Measurements from ENCODE around the gene CRYZ. TPM values are rescaled to one million over a fixed set of nuclear protein-coding genes. Genes with fewer than 3 reads are reported as not detected.

The CRYZ gene
- 10 to 100 TPM; 26.7 to 29.8 TPM for total RNA-seq
- polyA plus RNA-seq (ENCODE audit: insufficient read length in 2 of 2), result 10 to 100 TPM; 21.7 to 27.5 TPM
- long read RNA-seq, donor 1, transcript CRYZ-201 (9 exons, 1,888 nt), result major isoform, 8 of 15 reads
- long read RNA-seq, donor 1, partial matches to known transcripts, result 5 of 15 reads
- long read RNA-seq, donor 1, other reads (novel, unspliced or antisense), result 0 of 15 reads
- long read RNA-seq, donor 2, partial matches to known transcripts, result 0 of 2 reads
- long read RNA-seq, donor 2, other reads (novel, unspliced or antisense), result 0 of 2 reads
- long read RNA-seq, donor 3, transcript CRYZ-201 (9 exons, 1,888 nt), result major isoform, 6 of 8 reads
- long read RNA-seq, donor 3, partial matches to known transcripts, result 0 of 8 reads
- long read RNA-seq, donor 3, other reads (novel, unspliced or antisense), result 0 of 8 reads
- long read RNA-seq, donor 4, transcript CRYZ-207 (2 exons, 2,899 nt), result minor isoform, 8 of 120 reads
- long read RNA-seq, donor 4, transcript CRYZ-201 (9 exons, 1,888 nt), result major isoform, 15 of 120 reads
- long read RNA-seq, donor 4, partial matches to known transcripts, result 52 of 120 reads
- long read RNA-seq, donor 4, other reads (novel, unspliced or antisense), result 45 of 120 reads

- DNase-seq (ENCODE audit: low read depth in 4 of 6, low spot score in 6 of 6), result peak; percentile 87 to 98 (median 92)
- Histone ChIP-seq H3K9me3 (ENCODE audit: control insufficient read depth, insufficient read depth, low read length) (no peaks in the 10 kb centered on the region), H3K4me3 (ENCODE audit: low read depth, low read length) (peak within 1 kb of the TSS; percentile 94), H3K36me3 (ENCODE audit: control insufficient read depth, insufficient read depth, low read length) (peaks cover 5% of the 10 kb centered on the region), H3K27me3 (ENCODE audit: control insufficient read depth, insufficient read depth, low read length) (no peaks in the 10 kb centered on the region), H3K27ac (ENCODE audit: low read depth, low read length) (peak within 1 kb of the TSS; percentile 98), H3K4me1 (ENCODE audit: control insufficient read depth, insufficient read depth, low read length) (no peaks in the 10 kb centered on the region)
- 0% methylated on average over 26 of the region's 30 CpGs for WGBS (ENCODE audit: insufficient coverage)
Observed at GRCh38 chr1:74732960-74733603, at the start of gene CRYZ, which contains the start of gene TYW3. CRYZ (minus strand) TSS chr1:74733050; CDS start chr1:74724821, 8,229 bp downstream. TYW3 (plus strand) TSS chr1:74733152; CDS start chr1:74733245, 93 bp downstream.

DNA sequence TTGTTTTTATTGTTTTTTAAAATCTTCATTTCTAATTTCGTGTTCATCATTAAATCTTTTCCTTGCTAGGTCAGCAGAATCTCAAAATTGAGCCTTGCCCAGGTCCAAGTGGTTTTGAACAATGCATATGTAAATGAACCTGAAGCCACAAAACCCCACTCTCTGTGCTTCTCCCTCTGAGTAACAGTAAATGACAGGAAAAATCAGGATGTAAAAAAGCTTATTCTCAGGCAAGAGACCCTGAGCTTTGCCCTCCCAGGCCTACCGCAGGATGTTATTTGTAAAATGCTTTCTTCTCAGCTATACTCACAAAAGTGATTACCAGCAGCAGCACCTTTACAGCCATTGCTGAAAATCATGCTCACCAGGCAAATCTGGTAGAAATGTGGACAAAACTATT is 47.7 kb upstream of the CRYZ start:
- no CpG with 5 or more reads among the region's 2 CpGs for WGBS (ENCODE audit: insufficient coverage)
- no peak for DNase-seq (ENCODE audit: low read depth in 4 of 6, low spot score in 6 of 6)
- Histone ChIP-seq H3K27me3 (ENCODE audit: control insufficient read depth, insufficient read depth, low read length) (no peaks in the 10 kb centered on the region), H3K9me3 (ENCODE audit: control insufficient read depth, insufficient read depth, low read length) (no peaks in the 10 kb centered on the region), H3K4me1 (ENCODE audit: control insufficient read depth, insufficient read depth, low read length) (no peaks in the 10 kb centered on the region), H3K4me3 (ENCODE audit: low read depth, low read length) (no peak overlapping the region), H3K27ac (ENCODE audit: low read depth, low read length) (no peak overlapping the region), H3K36me3 (ENCODE audit: control insufficient read depth, insufficient read depth, low read length) (no peaks in the 10 kb centered on the region)

- DNase-seq (ENCODE audit: low read depth in 4 of 6, low spot score in 6 of 6), result no peak
- H3K36me3 ChIP-seq (ENCODE audit: control insufficient read depth, insufficient read depth, low read length), result no peaks in the 10 kb centered on the region
Observed at GRCh38 chr1:74779750-74780149, 46.9 kb upstream of the CRYZ start.

DNA sequence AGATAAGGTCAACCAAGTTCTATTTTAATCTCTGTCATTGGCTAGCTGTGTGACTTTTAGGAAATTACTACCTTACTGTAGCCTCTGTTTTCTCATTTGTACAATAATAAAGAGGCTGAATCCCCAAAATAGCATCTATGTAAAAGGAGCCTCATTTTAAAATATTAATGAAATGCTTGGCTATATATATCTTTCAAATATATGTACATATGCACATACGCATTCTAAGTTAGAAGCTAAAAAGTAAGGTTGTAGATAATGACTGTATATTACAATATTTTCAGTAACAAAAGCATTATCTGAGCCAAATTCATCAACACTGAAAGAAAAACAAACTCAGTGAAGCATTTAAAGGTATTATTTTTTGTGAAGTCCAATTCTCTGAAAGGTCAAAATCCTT is 44.7 kb upstream of the CRYZ start:
- WGBS (ENCODE audit: insufficient coverage), result no CpG with 5 or more reads among the region's 1 CpG
- no peaks in the 10 kb centered on the region for H3K9me3 ChIP-seq (ENCODE audit: control insufficient read depth, insufficient read depth, low read length)
- H3K27ac ChIP-seq (ENCODE audit: low read depth, low read length), result no peak overlapping the region
- H3K4me1 ChIP-seq (ENCODE audit: control insufficient read depth, insufficient read depth, low read length), result no peaks in the 10 kb centered on the region
- H3K36me3 ChIP-seq (ENCODE audit: control insufficient read depth, insufficient read depth, low read length), result no peaks in the 10 kb centered on the region
- no peaks in the 10 kb centered on the region for H3K27me3 ChIP-seq (ENCODE audit: control insufficient read depth, insufficient read depth, low read length)
- H3K4me3 ChIP-seq (ENCODE audit: low read depth, low read length), result no peak overlapping the region
- DNase-seq (ENCODE audit: low read depth in 4 of 6, low spot score in 6 of 6), result no peak

More at GRCh38 chr1:74779750-74780149, 46.9 kb upstream of the CRYZ start:
- Histone ChIP-seq H3K4me1 (ENCODE audit: control insufficient read depth, insufficient read depth, low read length) (no peaks in the 10 kb centered on the region), H3K4me3 (ENCODE audit: low read depth, low read length) (no peak overlapping the region), H3K27ac (ENCODE audit: low read depth, low read length) (no peak overlapping the region), H3K9me3 (ENCODE audit: control insufficient read depth, insufficient read depth, low read length) (no peaks in the 10 kb centered on the region), H3K27me3 (ENCODE audit: control insufficient read depth, insufficient read depth, low read length) (no peaks in the 10 kb centered on the region)

DNA sequence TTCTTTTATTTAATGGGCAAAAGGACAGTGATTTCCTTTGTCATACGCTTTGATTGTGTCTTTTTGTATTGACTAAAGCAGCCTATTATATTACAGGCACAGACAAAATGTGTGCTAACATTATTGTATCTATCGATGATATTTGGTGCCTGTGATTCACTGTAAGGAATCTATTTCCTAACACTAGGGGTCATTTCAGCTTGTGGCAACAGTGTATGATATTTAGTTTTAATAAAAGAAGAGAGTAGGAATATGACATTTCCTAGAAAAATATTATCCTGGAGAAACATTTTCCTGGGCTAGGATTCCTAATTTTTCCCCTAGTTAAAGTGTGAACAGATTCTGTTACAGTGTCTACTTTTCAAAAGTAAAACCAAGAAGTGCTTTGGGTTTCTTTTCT is 42.9 kb upstream of the CRYZ start:
- Histone ChIP-seq H3K36me3 (ENCODE audit: control insufficient read depth, insufficient read depth, low read length) (no peaks in the 10 kb centered on the region), H3K27ac (ENCODE audit: low read depth, low read length) (no peak overlapping the region), H3K27me3 (ENCODE audit: control insufficient read depth, insufficient read depth, low read length) (no peaks in the 10 kb centered on the region), H3K4me1 (ENCODE audit: control insufficient read depth, insufficient read depth, low read length) (no peaks in the 10 kb centered on the region), H3K4me3 (ENCODE audit: low read depth, low read length) (no peak overlapping the region), H3K9me3 (ENCODE audit: control insufficient read depth, insufficient read depth, low read length) (no peaks in the 10 kb centered on the region)
- DNase-seq (ENCODE audit: low read depth in 4 of 6, low spot score in 6 of 6), result peak in 1 of 6 donors; percentile 7
- WGBS (ENCODE audit: insufficient coverage), result no CpG with 5 or more reads among the region's 2 CpGs

DNA sequence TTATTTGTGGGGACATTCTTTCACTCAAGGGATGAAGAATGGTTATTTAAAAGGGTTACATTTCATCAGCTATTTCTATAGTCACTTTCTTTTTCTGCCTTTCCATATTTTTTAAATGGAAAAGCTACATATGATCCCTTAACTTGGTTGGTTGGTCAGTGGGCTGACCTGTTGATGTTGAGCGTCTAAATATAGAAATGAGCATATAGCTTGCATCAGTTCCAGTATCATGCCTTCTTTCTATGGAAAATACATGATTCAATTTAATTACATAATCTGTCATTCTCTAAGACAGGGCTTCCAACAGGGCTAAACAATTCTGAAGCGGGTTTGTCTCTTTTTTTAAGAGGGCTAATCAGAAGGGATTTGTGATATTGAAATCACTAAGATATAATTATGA is 40.7 kb upstream of the CRYZ start:
- Histone ChIP-seq H3K27me3 (ENCODE audit: control insufficient read depth, insufficient read depth, low read length) (no peaks in the 10 kb centered on the region), H3K36me3 (ENCODE audit: control insufficient read depth, insufficient read depth, low read length) (no peaks in the 10 kb centered on the region), H3K27ac (ENCODE audit: low read depth, low read length) (no peak overlapping the region), H3K4me1 (ENCODE audit: control insufficient read depth, insufficient read depth, low read length) (no peaks in the 10 kb centered on the region), H3K9me3 (ENCODE audit: control insufficient read depth, insufficient read depth, low read length) (no peaks in the 10 kb centered on the region), H3K4me3 (ENCODE audit: low read depth, low read length) (no peak overlapping the region)
- no CpG with 5 or more reads among the region's 2 CpGs for WGBS (ENCODE audit: insufficient coverage)
- no peak for DNase-seq (ENCODE audit: low read depth in 4 of 6, low spot score in 6 of 6)

DNA sequence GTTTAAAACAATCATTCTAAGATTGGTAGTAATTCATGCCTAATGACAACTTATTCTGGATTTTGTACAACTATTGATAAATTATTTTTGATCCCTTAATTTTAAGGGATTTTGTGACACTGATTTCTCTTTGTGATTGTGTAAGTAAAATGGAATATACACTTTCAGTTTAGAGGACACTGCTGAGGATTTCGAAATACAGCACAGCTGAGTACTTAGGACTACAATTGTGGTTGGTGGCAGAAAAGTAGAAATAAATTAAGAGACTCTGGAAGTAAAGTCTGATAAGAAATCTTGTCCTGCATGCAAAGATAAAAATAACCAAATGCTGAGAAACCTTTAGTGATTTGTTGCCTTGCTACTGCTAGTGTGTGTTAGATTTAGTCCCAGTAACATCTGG is 40.1 kb upstream of the CRYZ start:
- Histone ChIP-seq H3K9me3 (ENCODE audit: control insufficient read depth, insufficient read depth, low read length) (no peaks in the 10 kb centered on the region), H3K4me1 (ENCODE audit: control insufficient read depth, insufficient read depth, low read length) (no peaks in the 10 kb centered on the region), H3K27ac (ENCODE audit: low read depth, low read length) (no peak overlapping the region), H3K4me3 (ENCODE audit: low read depth, low read length) (no peak overlapping the region), H3K27me3 (ENCODE audit: control insufficient read depth, insufficient read depth, low read length) (no peaks in the 10 kb centered on the region), H3K36me3 (ENCODE audit: control insufficient read depth, insufficient read depth, low read length) (no peaks in the 10 kb centered on the region)
- 20% methylated on average over 1 of the region's 1 CpG for WGBS (ENCODE audit: insufficient coverage)
- no peak for DNase-seq (ENCODE audit: low read depth in 4 of 6, low spot score in 6 of 6)

- no peaks in the 10 kb centered on the region for H3K9me3 ChIP-seq (ENCODE audit: control insufficient read depth, insufficient read depth, low read length)
- no peak overlapping the region for H3K4me3 ChIP-seq (ENCODE audit: low read depth, low read length)
- H3K4me1 ChIP-seq (ENCODE audit: control insufficient read depth, insufficient read depth, low read length), result no peaks in the 10 kb centered on the region
- DNase-seq (ENCODE audit: low read depth in 4 of 6, low spot score in 6 of 6), result peak; percentile 24 to 92 (median 59)
- WGBS (ENCODE audit: insufficient coverage), result no CpG with 5 or more reads among the region's 7 CpGs
- no peaks in the 10 kb centered on the region for H3K36me3 ChIP-seq (ENCODE audit: control insufficient read depth, insufficient read depth, low read length)
- no peaks in the 10 kb centered on the region for H3K27me3 ChIP-seq (ENCODE audit: control insufficient read depth, insufficient read depth, low read length)
- no peak overlapping the region for H3K27ac ChIP-seq (ENCODE audit: low read depth, low read length)
Observed at GRCh38 chr1:74771913-74772515, 39.2 kb upstream of the CRYZ start.

GRCh38 chr1:74767490-74767889 is 34.6 kb upstream of the CRYZ start:
- no peak overlapping the region for H3K4me3 ChIP-seq (ENCODE audit: low read depth, low read length)
- H3K36me3 ChIP-seq (ENCODE audit: control insufficient read depth, insufficient read depth, low read length), result no peaks in the 10 kb centered on the region
- no peaks in the 10 kb centered on the region for H3K4me1 ChIP-seq (ENCODE audit: control insufficient read depth, insufficient read depth, low read length)
- H3K27ac ChIP-seq (ENCODE audit: low read depth, low read length), result no peak overlapping the region
- no peaks in the 10 kb centered on the region for H3K27me3 ChIP-seq (ENCODE audit: control insufficient read depth, insufficient read depth, low read length)
- WGBS (ENCODE audit: insufficient coverage), result no CpG with 5 or more reads among the region's 3 CpGs
- no peaks in the 10 kb centered on the region for H3K9me3 ChIP-seq (ENCODE audit: control insufficient read depth, insufficient read depth, low read length)
- no peak for DNase-seq (ENCODE audit: low read depth in 4 of 6, low spot score in 6 of 6)

Measured in spinal cord (tissue), 10 donors.